Caco-2 (cell line): ENCODE results near the gene COMMD3. TPM values are rescaled to one million over a fixed set of nuclear protein-coding genes. Genes with fewer than 3 reads are reported as not detected.

Experiments used
- BruUV-seq: library from RNA; stranded (reverse); fragments of 400-500 nt; replicated peaks from 2 replicates; lab custom pipeline; 2021; lab: Mats Ljungman, UMichigan
- CTCF ChIA-PET: fragments of 300-600 bp; sonication (Branson Sonifier 250); formaldehyde crosslinking; loops from one replicate; lab custom pipeline; 2022; ENCODE audit warnings: antibody characterized with exemption; lab: Charles Lee
- POLR2A ChIA-PET: fragments of 300-600 bp; sonication (Branson Sonifier 250); formaldehyde crosslinking; loops from one replicate; lab custom pipeline; 2022; ENCODE audit warnings: antibody characterized with exemption; lab: Charles Lee
- DNase-seq, 2 experiments: peaks; one replicate each; pipeline versions ENCODE4 v3.0.0 to v3.0.0-alpha.2; 2020 to 2022
- H3K27me3 ChIP-seq: replicated peaks from 2 replicates; pipeline ENCODE4 v1.6.0; 2011; ENCODE audit warnings: low read length; ENCODE audit not compliant: control insufficient read depth, insufficient read depth
- H3K36me3 ChIP-seq: 2 replicates; pipeline ENCODE4 v1.5.1; 2011; ENCODE audit warnings: low read length; ENCODE audit not compliant: control insufficient read depth, insufficient read depth
- H3K4me1 ChIP-seq: fragments of 250-450 bp; sonication (Bioruptor Pico); 2 replicates; pipeline ENCODE4 v1.5.1; 2020; ENCODE audit warnings: mild to moderate bottlenecking
- H3K4me3 ChIP-seq: 2 replicates; pipeline ENCODE4 v1.5.1; 2011; ENCODE audit warnings: low read depth, mild to moderate bottlenecking, control low read depth, low read length
- H3K9me3 ChIP-seq: fragments of 250-450 bp; sonication (Bioruptor Pico); 2 replicates; pipeline ENCODE4 v1.5.1; 2020; ENCODE audit warnings: mild to moderate bottlenecking, moderate library complexity
- H3K27ac Mint-ChIP-seq: one replicate; pipeline ENCODE4 v1.8.0; 2022; ENCODE audit warnings: mixed read lengths; ENCODE audit not compliant: unreplicated experiment
- H3K27me3 Mint-ChIP-seq: one replicate; pipeline ENCODE4 v1.8.0; 2022; ENCODE audit warnings: mixed read lengths; ENCODE audit not compliant: insufficient read depth, unreplicated experiment
- H3K36me3 Mint-ChIP-seq: one replicate; pipeline ENCODE4 v1.8.0; 2022; ENCODE audit warnings: mild to moderate bottlenecking, mixed read lengths; ENCODE audit not compliant: insufficient read depth, unreplicated experiment
- H3K4me1 Mint-ChIP-seq: one replicate; pipeline ENCODE4 v1.8.0; 2022; ENCODE audit warnings: low read depth, mixed read lengths; ENCODE audit not compliant: unreplicated experiment
- H3K4me3 Mint-ChIP-seq: one replicate; pipeline ENCODE4 v1.8.0; 2022; ENCODE audit warnings: mild to moderate bottlenecking, moderate library complexity, mixed read lengths; ENCODE audit not compliant: unreplicated experiment
- H3K9me3 Mint-ChIP-seq: one replicate; pipeline ENCODE4 v1.8.0; 2022; ENCODE audit warnings: mixed read lengths; ENCODE audit not compliant: unreplicated experiment
- CTCF ChIP-seq, 2 experiments: fragments of 200-600 bp in 1 of 2; IDR thresholded peaks; 1 replicate in 1 of 2; 2 replicates in 1 of 2; pipeline versions ENCODE4 v1.5.1 to v1.8.0; 2011 to 2022; ENCODE audit warnings: antibody characterized with exemption in 1 of 2, control low read depth in 1 of 2, inconsistent platforms in 1 of 2, low read depth in 1 of 2, low read length in 1 of 2, mild to moderate bottlenecking in 1 of 2, moderate library complexity in 1 of 2; ENCODE audit not compliant: insufficient read depth in 1 of 2, severe bottlenecking in 1 of 2, unreplicated experiment in 1 of 2
- intact Hi-C: fragments of 100-400 bp; cut with micrococcal nuclease; formaldehyde crosslinking; loops from one replicate; pipeline ENCODE4 v1.10.0; 2022; ENCODE audit not compliant: unreplicated experiment
- total RNA-seq: library from RNA; stranded (reverse); gene quantifications from 2 replicates; pipeline ENCODE4 v1.2.3, GENCODE V29; 2022

COMMD3 gene
- total RNA-seq, 1 experiment from 2014 or later, result 50.7 TPM

GRCh38 chr10:22319980-22320558 lies 3.9 kb downstream of the COMMD3 start:
- Mint-ChIP-seq H3K4me3 (peak overlapping the region; percentile 88), H3K9me3 (no peaks in the 10 kb centered on the region), H3K27me3 (peaks cover 2% of the 10 kb centered on the region), H3K36me3 (peaks cover 34% of the 10 kb centered on the region), H3K27ac (peak overlapping the region; percentile 88), H3K4me1 (peaks cover 25% of the 10 kb centered on the region)
- POLR2A ChIA-PET, result no interaction called here
- CTCF ChIA-PET, result no interaction called here
- Histone ChIP-seq H3K9me3 (no peaks in the 10 kb centered on the region), H3K27me3 (no peaks in the 10 kb centered on the region), H3K4me1 (peaks cover 36% of the 10 kb centered on the region), H3K36me3 (no peaks in the 10 kb centered on the region), H3K4me3 (peak overlapping the region; percentile 90)
- no peak for DNase-seq
- intact Hi-C loops, result loop anchor here (5.0 to 10.0 kb wide), 4 partner anchors 215 to 788 kb away; partner anchors contain the start of gene MLLT10
- TF ChIP-seq CTCF (IDR thresholded peaks at IDR 0.05; ENCODE audit: insufficient read depth in 1 of 2, low read depth in 1 of 2, low read length in 1 of 2, severe bottlenecking in 1 of 2, unreplicated experiment in 1 of 2), result no peak
- BruUV-seq, result no TSS peak

- CTCF ChIA-PET, result no interaction called here
These were observed 4.5 kb downstream of the COMMD3 start, which contains the start of gene BMI1 for GRCh38 chr10:22320591-22321155. Gene BMI1 (plus strand): TSS chr10:22321099. CDS start chr10:22326450, 5,351 bp downstream.

More at GRCh38 chr10:22320591-22321155, 4.5 kb downstream of the COMMD3 start, which contains the start of gene BMI1:
- Histone ChIP-seq H3K36me3 (no peaks in the 10 kb centered on the region), H3K27me3 (no peaks in the 10 kb centered on the region), H3K4me1 (peaks cover 36% of the 10 kb centered on the region), H3K4me3 (peak within 1 kb of the TSS; percentile 90), H3K9me3 (no peaks in the 10 kb centered on the region)
- Mint-ChIP-seq H3K4me1 (peaks cover 27% of the 10 kb centered on the region), H3K9me3 (no peaks in the 10 kb centered on the region), H3K4me3 (peak within 1 kb of the TSS; percentile 88), H3K36me3 (peaks cover 32% of the 10 kb centered on the region), H3K27me3 (peaks cover 2% of the 10 kb centered on the region), H3K27ac (peak within 1 kb of the TSS; percentile 88)
- BruUV-seq, result no TSS peak
- POLR2A ChIA-PET, result no interaction called here
- intact Hi-C loops, result loop anchor here (5.0 to 10.0 kb wide), 3 partner anchors 244 to 788 kb away; partner anchors contain the start of gene MLLT10
- TF ChIP-seq CTCF (IDR thresholded peaks at IDR 0.05; ENCODE audit: insufficient read depth in 1 of 2, low read depth in 1 of 2, low read length in 1 of 2, severe bottlenecking in 1 of 2, unreplicated experiment in 1 of 2), result no peak
- peak; percentile 90 to 91 for DNase-seq
